ENCODE results near the gene ACAD10. TPM values are rescaled to one million over a fixed set of nuclear protein-coding genes. Genes with fewer than 3 reads are reported as not detected.

Gene ACAD10
- total and polyA plus RNA-seq, 2 of the 13 experiments (the other 11 are each of a cell fraction or from before 2014, with no cell fraction given) = 15.2 to 16.3 TPM

DNA sequence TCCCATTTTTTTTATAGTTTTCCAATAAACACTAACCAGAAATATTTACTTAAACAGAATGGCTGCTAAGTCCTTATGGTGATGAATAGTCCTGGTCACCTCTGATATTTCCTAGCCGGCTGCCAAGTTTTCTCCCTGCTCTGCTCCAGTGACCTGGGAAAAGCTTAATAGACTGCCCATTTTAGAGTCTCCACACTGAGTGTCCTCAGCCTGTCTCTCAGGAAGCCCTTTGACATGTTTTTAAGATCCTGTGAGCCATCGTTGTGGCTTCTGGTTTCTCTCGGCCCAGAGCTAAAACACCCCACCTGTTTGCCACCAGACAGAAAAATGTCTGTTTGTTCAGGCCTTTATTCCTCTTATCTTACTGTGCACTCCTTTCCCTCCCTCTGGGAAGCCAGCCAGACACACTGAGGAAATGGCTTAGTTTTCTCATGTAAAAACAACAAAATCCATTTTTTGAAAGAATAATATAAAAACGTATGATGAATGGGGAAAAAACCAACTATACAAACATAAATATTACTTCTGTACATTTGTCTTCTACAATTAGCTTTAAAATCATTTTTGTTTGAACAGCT, 55.5 kb downstream of the ACAD10 start:
- H2AFZ ChIP-seq (ENCODE audit: low read length) = no peak overlapping the region
- no peak for FAIRE-seq
- H3K27ac ChIP-seq (ENCODE audit: extremely low read length, insufficient read depth, low read length) = no peak overlapping the region
- in situ Hi-C loops (cut with HindIII; ENCODE audit: extremely low pct_ligation_motif_present, low pct_unique_long_range_greater_than_20kb) (no loop called here), intact Hi-C loops (cut with micrococcal nuclease; ENCODE audit: unreplicated experiment) (no loop called here)
- BruUV-seq (replicated peaks) = no TSS peak
- ChIA-PET CTCF (ENCODE audit: low intra/inter-chr PET ratio, low total read pairs) (no interaction called here), POLR2A (interaction anchor here (0.9 kb wide), 1 partner anchor 25 kb away, joined by 4 read pairs; the partner anchor contains the start of gene ALDH2)
- no peak overlapping the region for H3K9ac ChIP-seq (ENCODE audit: insufficient read depth, low read depth, low read length)
- DNase-seq (ENCODE audit: low spot score) = no peak
- no peak for TF ChIP-seq RFX1 (IDR thresholded peaks at IDR 0.05)
- no peak for TF ChIP-seq ZNF7 (CRISPR knock-in tag; IDR thresholded peaks at IDR 0.05)
- no peak for TF ChIP-seq ZNF883 (CRISPR knock-in tag; IDR thresholded peaks at IDR 0.05; ENCODE audit: not compliant biosample characterization)
- TF ChIP-seq ZNF703 (CRISPR knock-in tag; IDR thresholded peaks at IDR 0.05; ENCODE audit: borderline replicate concordance) = no peak
- no peak for TF ChIP-seq RELA (CRISPR knock-in tag; IDR thresholded peaks at IDR 0.05)
- TF ChIP-seq REPIN1 (CRISPR knock-in tag; IDR thresholded peaks at IDR 0.05; ENCODE audit: borderline replicate concordance, low read depth) = no peak
- WGBS (ENCODE audit: low lambda C conversion rate) = 63% methylated on average over 4 of the region's 4 CpGs
- H3K4me3 ChIP-seq (replicated peaks in 1 of 3; ENCODE audit: insufficient read depth in 1 of 3, low read depth in 2 of 3, low read length in 3 of 3) = no peak overlapping the region
- peaks cover 7 to 21% of the 10 kb centered on the region in 2 experiments for H3K36me3 ChIP-seq (replicated peaks in 1 of 2; ENCODE audit: control insufficient read depth in 1 of 2, insufficient read depth in 2 of 2, low read length in 2 of 2)
- H3K79me2 ChIP-seq (ENCODE audit: insufficient read depth, low read length) = no peaks in the 10 kb centered on the region
- ATAC-seq = no peak
- no peaks in the 10 kb centered on the region for H4K20me1 ChIP-seq (ENCODE audit: insufficient read depth, low read length)
- no peaks in the 10 kb centered on the region for H3K27me3 ChIP-seq (ENCODE audit: control insufficient read depth in 1 of 2, insufficient read depth in 2 of 2, low read length in 2 of 2)
- H3K4me1 ChIP-seq (ENCODE audit: insufficient read depth, low read length) = no peaks in the 10 kb centered on the region
- no peak overlapping the region for H3K4me2 ChIP-seq (ENCODE audit: low read depth, low read length)
- H3K9me3 ChIP-seq (ENCODE audit: low read length) = no peaks in the 10 kb centered on the region

DNA sequence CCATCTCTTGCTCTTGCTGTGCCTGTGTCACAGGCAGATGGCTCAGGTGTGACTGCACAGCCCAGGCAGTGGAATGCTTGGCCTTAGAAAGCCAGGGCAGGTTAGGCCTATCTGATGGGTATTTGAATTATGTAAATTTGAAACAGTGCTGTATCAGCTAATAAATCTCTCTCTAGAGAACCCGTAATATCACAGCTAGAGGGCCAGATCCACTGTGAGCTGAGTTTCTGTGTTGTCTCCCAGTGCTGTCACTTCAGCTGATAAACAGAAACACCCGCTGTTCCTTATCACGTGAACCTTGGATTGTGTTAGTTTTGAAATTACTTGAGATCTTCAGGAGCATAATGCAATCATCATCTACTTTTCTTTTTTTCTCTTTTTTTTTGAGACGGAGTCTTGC, 59.4 kb downstream of the ACAD10 start:
- POLR2A ChIA-PET = no interaction called here
- in situ Hi-C loops (cut with HindIII; ENCODE audit: extremely low pct_ligation_motif_present, low pct_unique_long_range_greater_than_20kb) = no loop called here

More for the DNA sequence above, 59.4 kb downstream of the ACAD10 start:
- H3K79me2 ChIP-seq (ENCODE audit: insufficient read depth, low read length) = no peaks in the 10 kb centered on the region
- no TSS peak for BruUV-seq (replicated peaks)
- no peak overlapping the region for H3K27ac ChIP-seq (ENCODE audit: extremely low read length, insufficient read depth, low read length)
- CTCF ChIA-PET (ENCODE audit: low intra/inter-chr PET ratio, low total read pairs) = no interaction called here
- peaks cover 7% of the 10 kb centered on the region for H3K4me1 ChIP-seq (ENCODE audit: insufficient read depth, low read length)
- no peaks in the 10 kb centered on the region for H3K9me3 ChIP-seq (ENCODE audit: low read length)
- intact Hi-C loops (cut with micrococcal nuclease; ENCODE audit: unreplicated experiment) = no loop called here
- no peak for ATAC-seq
- H4K20me1 ChIP-seq (ENCODE audit: insufficient read depth, low read length) = no peaks in the 10 kb centered on the region
- H3K9ac ChIP-seq (ENCODE audit: insufficient read depth, low read depth, low read length) = no peak overlapping the region
- H3K4me2 ChIP-seq (ENCODE audit: low read depth, low read length) = no peak overlapping the region
- DNase-seq (ENCODE audit: low spot score) = no peak
- H3K36me3 ChIP-seq (replicated peaks in 1 of 2; ENCODE audit: control insufficient read depth in 1 of 2, insufficient read depth in 2 of 2, low read length in 2 of 2) = peaks cover 7 to 37% of the 10 kb centered on the region in 2 experiments
- no peak for TF ChIP-seq ZKSCAN1 (IDR thresholded peaks at IDR 0.05; ENCODE audit: low read length)
- no peak for TF ChIP-seq FOXK2 (IDR thresholded peaks at IDR 0.05)
- no peak for TF ChIP-seq ZNF33A (CRISPR knock-in tag; IDR thresholded peaks at IDR 0.05; ENCODE audit: borderline replicate concordance)
- no peaks in the 10 kb centered on the region for H3K27me3 ChIP-seq (ENCODE audit: control insufficient read depth in 1 of 2, insufficient read depth in 2 of 2, low read length in 2 of 2)
- H3K4me3 ChIP-seq (replicated peaks in 1 of 3; ENCODE audit: insufficient read depth in 1 of 3, low read depth in 2 of 3, low read length in 3 of 3) = no peak overlapping the region
- WGBS (ENCODE audit: low lambda C conversion rate) = 94% methylated on average over 4 of the region's 4 CpGs
- no peak for FAIRE-seq
- H2AFZ ChIP-seq (ENCODE audit: low read length) = no peak overlapping the region

Measured in HepG2 (cell line).